DOHH2 (cell line): ENCODE measurements around the gene EPB41L4B.

ENCODE experiments used
- H3F3A ChIP-seq: fragments of 200-600 bp; sonication (generic), shearing (Covaris generic); 2 replicates; pipeline ENCODE4 v1.6.0; 2016; ENCODE audit warnings: antibody characterized with exemption, mild to moderate bottlenecking; ENCODE audit not compliant: control insufficient read depth, insufficient read depth
- H3K27ac ChIP-seq: fragments of 200-600 bp; sonication (generic); 2 replicates; pipeline ENCODE4 v1.5.1; 2014; ENCODE audit warnings: low read depth, mild to moderate bottlenecking, low read length, moderate library complexity
- H3K27me3 ChIP-seq: fragments of 200-600 bp; sonication (generic); 2 replicates; pipeline ENCODE4 v1.6.1; 2014; ENCODE audit warnings: mild to moderate bottlenecking, low read length, mixed read lengths; ENCODE audit not compliant: control insufficient read depth
- H3K36me3 ChIP-seq: fragments of 200-600 bp; sonication (generic); 2 replicates; pipeline ENCODE4 v1.6.1; 2014; ENCODE audit warnings: mild to moderate bottlenecking, low read length, moderate library complexity, mixed read lengths; ENCODE audit not compliant: control insufficient read depth
- H3K4me1 ChIP-seq: fragments of 200-600 bp; sonication (generic); 2 replicates; pipeline ENCODE4 v1.6.1; 2014; ENCODE audit warnings: mild to moderate bottlenecking, low read length, mixed read lengths; ENCODE audit not compliant: control insufficient read depth
- H3K4me2 ChIP-seq: fragments of 200-600 bp; sonication (generic); 2 replicates; pipeline ENCODE4 v1.6.0; 2014; ENCODE audit warnings: mild to moderate bottlenecking, low read length, moderate library complexity
- H3K4me3 ChIP-seq: fragments of 200-600 bp; sonication (generic); 2 replicates; pipeline ENCODE4 v1.5.1; 2014; ENCODE audit warnings: mild to moderate bottlenecking, low read length, mixed read lengths
- H3K79me2 ChIP-seq: fragments of 200-600 bp; sonication (generic); 2 replicates; pipeline ENCODE4 v1.6.1; 2014; ENCODE audit warnings: mild to moderate bottlenecking, low read length, mixed read lengths; ENCODE audit not compliant: control insufficient read depth
- H3K9me2 ChIP-seq: fragments of 200-600 bp; sonication (generic); replicated peaks from 2 replicates; pipeline ENCODE4 v1.6.1; 2014; ENCODE audit warnings: mild to moderate bottlenecking, low read length, mixed read lengths; ENCODE audit not compliant: control insufficient read depth
- H3K9me3 ChIP-seq: fragments of 200-600 bp; sonication (generic); 2 replicates; pipeline ENCODE4 v1.6.1; 2014; ENCODE audit warnings: antibody characterized with exemption, low read length, mixed read lengths; ENCODE audit not compliant: control insufficient read depth, insufficient read depth
- H4K20me1 ChIP-seq: fragments of 200-600 bp; sonication (generic); 2 replicates; pipeline ENCODE4 v1.6.0; 2014; ENCODE audit warnings: low read depth, mild to moderate bottlenecking, antibody characterized with exemption, low read length, moderate library complexity; ENCODE audit not compliant: control insufficient read depth, insufficient read depth
- EZH2phosphoT487 ChIP-seq: fragments of 200-600 bp; sonication (generic); IDR thresholded peaks from 2 replicates; pipeline ENCODE4 v1.6.1; 2017; ENCODE audit warnings: borderline replicate concordance, mild to moderate bottlenecking, antibody characterized with exemption, low read length, moderate library complexity, mixed read lengths
- TF ChIP-seq, protein P1 (sequence below): fragments of 200-600 bp; sonication (generic); IDR thresholded peaks from one replicate; pipeline ENCODE4 v1.5.1; 2014; ENCODE audit warnings: antibody characterized with exemption, mild to moderate bottlenecking, low read depth, low read length; ENCODE audit not compliant: poor library complexity, severe bottlenecking

EPB41L4B gene

DNA sequence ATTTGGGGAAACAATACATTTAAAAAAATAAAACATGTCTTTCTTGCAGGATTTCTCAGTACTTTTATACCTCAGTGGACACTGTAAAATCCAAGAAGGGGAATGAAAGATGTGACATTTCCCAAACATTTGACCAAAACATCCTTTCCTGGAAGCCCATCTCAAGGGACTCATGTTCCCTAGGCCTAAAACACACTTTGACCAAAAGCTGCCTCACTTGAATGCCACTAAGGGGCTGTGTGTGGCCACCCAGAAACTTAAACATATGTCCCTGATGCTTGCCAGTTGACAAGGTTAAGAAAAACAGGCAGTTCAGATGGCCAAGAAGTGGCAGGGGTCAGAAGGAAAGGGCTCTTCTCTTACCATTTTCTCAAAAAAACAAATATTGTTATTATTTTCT lies 73.6 kb downstream of the EPB41L4B start:
- H3K4me2 ChIP-seq = no peak overlapping the region
- H3K27me3 ChIP-seq = peaks cover 10% of the 10 kb centered on the region; the same call in 1 of the 2 replicates
- no peaks in the 10 kb centered on the region for H3K9me2 ChIP-seq
- no peaks in the 10 kb centered on the region for H3F3A ChIP-seq
- H3K4me3 ChIP-seq = no peak overlapping the region
- H3K9me3 ChIP-seq = no peaks in the 10 kb centered on the region
- no peaks in the 10 kb centered on the region for H4K20me1 ChIP-seq
- no peaks in the 10 kb centered on the region for H3K4me1 ChIP-seq
- H3K79me2 ChIP-seq = no peaks in the 10 kb centered on the region
- TF ChIP-seq, protein P1, sequence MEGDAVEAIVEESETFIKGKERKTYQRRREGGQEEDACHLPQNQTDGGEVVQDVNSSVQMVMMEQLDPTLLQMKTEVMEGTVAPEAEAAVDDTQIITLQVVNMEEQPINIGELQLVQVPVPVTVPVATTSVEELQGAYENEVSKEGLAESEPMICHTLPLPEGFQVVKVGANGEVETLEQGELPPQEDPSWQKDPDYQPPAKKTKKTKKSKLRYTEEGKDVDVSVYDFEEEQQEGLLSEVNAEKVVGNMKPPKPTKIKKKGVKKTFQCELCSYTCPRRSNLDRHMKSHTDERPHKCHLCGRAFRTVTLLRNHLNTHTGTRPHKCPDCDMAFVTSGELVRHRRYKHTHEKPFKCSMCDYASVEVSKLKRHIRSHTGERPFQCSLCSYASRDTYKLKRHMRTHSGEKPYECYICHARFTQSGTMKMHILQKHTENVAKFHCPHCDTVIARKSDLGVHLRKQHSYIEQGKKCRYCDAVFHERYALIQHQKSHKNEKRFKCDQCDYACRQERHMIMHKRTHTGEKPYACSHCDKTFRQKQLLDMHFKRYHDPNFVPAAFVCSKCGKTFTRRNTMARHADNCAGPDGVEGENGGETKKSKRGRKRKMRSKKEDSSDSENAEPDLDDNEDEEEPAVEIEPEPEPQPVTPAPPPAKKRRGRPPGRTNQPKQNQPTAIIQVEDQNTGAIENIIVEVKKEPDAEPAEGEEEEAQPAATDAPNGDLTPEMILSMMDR = no peak
- no peak for TF ChIP-seq EZH2phosphoT487
- no peaks in the 10 kb centered on the region for H3K36me3 ChIP-seq
- H3K27ac ChIP-seq = no peak overlapping the region

DNA sequence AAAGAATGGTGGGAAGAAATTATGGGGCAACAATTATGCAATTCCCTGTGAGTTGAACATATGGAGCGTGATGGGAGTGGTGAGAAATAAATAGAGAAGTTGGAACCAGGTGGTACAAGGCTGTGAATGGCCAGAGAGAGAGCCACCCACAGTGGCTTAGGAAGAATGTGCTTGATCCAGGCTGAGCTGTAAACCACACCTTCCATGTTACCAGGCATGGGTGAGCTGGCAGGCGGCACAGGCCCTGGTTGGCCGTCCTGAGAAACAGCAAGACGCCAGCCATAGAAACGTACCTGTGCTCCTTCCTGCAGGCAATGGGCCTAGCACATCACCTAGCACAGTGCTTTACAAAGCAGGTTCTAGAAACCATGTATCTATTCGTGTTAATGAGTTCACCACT lies 74.3 kb downstream of the EPB41L4B start:
- Histone ChIP-seq H3K9me3 (no peaks in the 10 kb centered on the region), H3F3A (no peaks in the 10 kb centered on the region), H4K20me1 (no peaks in the 10 kb centered on the region), H3K27ac (no peak overlapping the region), H3K4me1 (no peaks in the 10 kb centered on the region), H3K36me3 (no peaks in the 10 kb centered on the region), H3K27me3 (peaks cover 10% of the 10 kb centered on the region; the same call in 1 of the 2 replicates), H3K9me2 (no peaks in the 10 kb centered on the region), H3K79me2 (no peaks in the 10 kb centered on the region), H3K4me3 (no peak overlapping the region), H3K4me2 (no peak overlapping the region)
- TF ChIP-seq, protein P1 = no peak
- no peak for TF ChIP-seq EZH2phosphoT487

DNA sequence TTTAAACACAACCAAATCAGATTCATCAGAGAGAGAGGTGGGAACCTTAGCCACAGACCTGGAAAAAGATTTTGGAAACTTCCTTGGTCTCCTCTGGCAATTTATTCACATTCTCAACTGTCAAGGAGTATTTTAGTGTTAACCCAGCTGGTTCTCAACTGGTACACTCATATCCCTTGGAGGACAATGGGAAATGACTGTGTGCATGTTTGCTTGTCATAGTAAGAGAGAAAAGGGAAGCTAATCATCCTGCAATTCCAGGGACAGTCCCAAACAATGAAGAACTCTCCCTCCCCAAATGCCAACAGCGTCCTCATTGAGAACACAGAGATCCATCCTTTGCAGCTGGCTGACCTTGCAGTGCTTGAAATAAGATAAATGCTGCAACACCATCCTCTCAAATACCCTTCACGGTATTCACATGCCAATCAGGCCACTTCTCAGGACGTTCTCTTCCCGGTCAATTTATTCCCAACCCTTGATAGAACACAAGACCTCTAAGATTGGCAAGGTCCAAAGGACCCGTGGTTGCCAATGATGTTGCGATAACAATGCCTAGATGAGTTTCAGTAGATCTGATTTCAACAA lies 75.5 kb downstream of the EPB41L4B start:
- peaks cover 10% of the 10 kb centered on the region; the same call in 1 of the 2 replicates for H3K27me3 ChIP-seq
- H3K27ac ChIP-seq = no peak overlapping the region

More for the DNA sequence above, 75.5 kb downstream of the EPB41L4B start:
- H3K9me2 ChIP-seq = no peaks in the 10 kb centered on the region
- H3F3A ChIP-seq = no peaks in the 10 kb centered on the region
- H3K4me2 ChIP-seq = no peak overlapping the region
- no peaks in the 10 kb centered on the region for H3K4me1 ChIP-seq
- H4K20me1 ChIP-seq = no peaks in the 10 kb centered on the region
- H3K4me3 ChIP-seq = no peak overlapping the region
- H3K9me3 ChIP-seq = no peaks in the 10 kb centered on the region
- no peaks in the 10 kb centered on the region for H3K36me3 ChIP-seq
- H3K79me2 ChIP-seq = no peaks in the 10 kb centered on the region
- TF ChIP-seq, protein P1 = no peak
- TF ChIP-seq EZH2phosphoT487 = no peak
